ENCODE data around the gene ADGRG6. TPM values are rescaled to one million over a fixed set of nuclear protein-coding genes. Genes with fewer than 3 reads are reported as not detected.

ADGRG6 gene
- total RNA-seq, 4 donors from 2014 or later = 1.5 to 6.0 (median 3.2) TPM

DNA sequence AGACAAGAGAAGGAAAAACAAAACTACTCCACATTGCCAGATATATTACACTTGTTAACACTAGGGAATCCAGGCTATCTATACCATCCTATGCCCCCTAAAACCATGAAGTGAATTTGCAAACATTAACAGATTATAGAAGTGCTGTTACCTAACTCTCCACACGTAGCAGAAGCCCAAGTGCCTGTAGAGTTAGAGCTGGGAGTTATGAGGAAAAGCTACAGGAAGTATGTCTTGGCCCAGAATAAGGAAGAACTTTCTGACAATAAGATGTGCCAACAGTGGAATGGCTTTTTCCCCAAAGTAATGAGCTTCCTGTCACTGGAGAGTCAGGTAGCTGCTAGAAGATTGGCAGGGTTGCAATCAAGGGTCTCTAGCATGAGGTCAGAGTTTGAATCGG, 32.5 kb downstream of the ADGRG6 start:
- intact Hi-C loops (cut with DNase I; ENCODE audit: low total_unique reads) = no loop called here

DNA sequence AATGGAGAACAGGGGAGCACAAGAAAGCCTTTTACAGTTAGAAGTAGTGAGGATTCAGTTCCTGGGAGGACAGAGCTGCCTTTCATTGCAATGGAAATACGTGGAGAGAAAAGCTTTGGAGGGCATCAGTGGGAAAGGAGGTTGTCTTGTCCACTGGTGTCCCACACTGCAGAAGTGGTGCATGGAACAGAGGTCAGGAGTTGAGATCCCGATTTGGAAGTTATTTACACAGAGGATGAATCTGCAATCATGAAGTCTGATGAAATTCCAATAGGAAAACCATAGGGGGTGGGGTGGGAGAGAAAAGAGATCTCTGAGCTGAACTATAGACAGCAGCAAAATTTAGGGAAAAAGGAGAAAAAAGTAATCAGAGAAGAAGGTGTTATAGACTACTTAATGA, 33.6 kb downstream of the ADGRG6 start:
- Histone ChIP-seq H3K4me1 (no peaks in the 10 kb centered on the region), H3K9me3 (no peaks in the 10 kb centered on the region), H3K27me3 (no peaks in the 10 kb centered on the region), H3K36me3 (no peaks in the 10 kb centered on the region), H3K4me3 (no peak overlapping the region), H3K27ac (no peak overlapping the region)
- no peak for TF ChIP-seq POLR2A (IDR thresholded peaks at IDR 0.05)
- TF ChIP-seq, protein P1, sequence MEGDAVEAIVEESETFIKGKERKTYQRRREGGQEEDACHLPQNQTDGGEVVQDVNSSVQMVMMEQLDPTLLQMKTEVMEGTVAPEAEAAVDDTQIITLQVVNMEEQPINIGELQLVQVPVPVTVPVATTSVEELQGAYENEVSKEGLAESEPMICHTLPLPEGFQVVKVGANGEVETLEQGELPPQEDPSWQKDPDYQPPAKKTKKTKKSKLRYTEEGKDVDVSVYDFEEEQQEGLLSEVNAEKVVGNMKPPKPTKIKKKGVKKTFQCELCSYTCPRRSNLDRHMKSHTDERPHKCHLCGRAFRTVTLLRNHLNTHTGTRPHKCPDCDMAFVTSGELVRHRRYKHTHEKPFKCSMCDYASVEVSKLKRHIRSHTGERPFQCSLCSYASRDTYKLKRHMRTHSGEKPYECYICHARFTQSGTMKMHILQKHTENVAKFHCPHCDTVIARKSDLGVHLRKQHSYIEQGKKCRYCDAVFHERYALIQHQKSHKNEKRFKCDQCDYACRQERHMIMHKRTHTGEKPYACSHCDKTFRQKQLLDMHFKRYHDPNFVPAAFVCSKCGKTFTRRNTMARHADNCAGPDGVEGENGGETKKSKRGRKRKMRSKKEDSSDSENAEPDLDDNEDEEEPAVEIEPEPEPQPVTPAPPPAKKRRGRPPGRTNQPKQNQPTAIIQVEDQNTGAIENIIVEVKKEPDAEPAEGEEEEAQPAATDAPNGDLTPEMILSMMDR (IDR thresholded peaks at IDR 0.05 in 4 of 5, conservative IDR thresholded peaks at IDR 0.05 in 1 of 5) = no peak
- in situ Hi-C loops (cut with MboI; ENCODE audit: low sequenced_read_pairs in 4 of 4) = no loop called here
- ATAC-seq (no peak), DNase-seq (no peak)
- intact Hi-C loops (cut with DNase I; ENCODE audit: low total_unique reads) = no loop called here

More for the DNA sequence above, 32.5 kb downstream of the ADGRG6 start:
- Histone ChIP-seq H3K27ac (no peak overlapping the region), H3K9me3 (no peaks in the 10 kb centered on the region), H3K36me3 (no peaks in the 10 kb centered on the region), H3K27me3 (no peaks in the 10 kb centered on the region), H3K4me1 (no peaks in the 10 kb centered on the region), H3K4me3 (no peak overlapping the region)
- DNase-seq = no peak
- TF ChIP-seq POLR2A (IDR thresholded peaks at IDR 0.05) = no peak
- TF ChIP-seq, protein P1 (IDR thresholded peaks at IDR 0.05 in 4 of 5, conservative IDR thresholded peaks at IDR 0.05 in 1 of 5) = no peak
- in situ Hi-C loops (cut with MboI; ENCODE audit: low sequenced_read_pairs in 4 of 4) = no loop called here
- no peak for ATAC-seq

DNA sequence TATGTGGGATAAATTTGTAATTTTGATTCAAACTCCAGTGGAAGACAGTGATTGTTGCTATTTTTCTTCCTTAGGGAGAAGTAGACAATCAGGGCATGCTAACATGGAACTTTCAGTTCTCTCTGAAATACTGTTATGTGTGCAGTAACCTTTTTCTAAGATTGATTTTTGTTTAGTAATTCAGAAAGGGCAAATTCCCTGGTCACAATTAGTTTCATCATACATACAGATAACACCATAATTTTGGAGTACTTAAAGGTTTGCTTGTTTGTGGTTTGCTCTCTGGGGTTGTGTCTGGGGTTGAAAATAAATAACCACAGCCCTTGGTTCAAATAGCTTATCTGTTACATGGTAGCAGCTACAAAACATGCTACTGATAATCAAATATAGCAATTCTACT, 34.4 kb downstream of the ADGRG6 start:
- in situ Hi-C loops (cut with MboI; ENCODE audit: low sequenced_read_pairs in 4 of 4) (no loop called here), intact Hi-C loops (cut with DNase I; ENCODE audit: low total_unique reads) (no loop called here)
- Histone ChIP-seq H3K36me3 (no peaks in the 10 kb centered on the region), H3K27ac (no peak overlapping the region), H3K4me3 (no peak overlapping the region), H3K27me3 (no peaks in the 10 kb centered on the region), H3K9me3 (no peaks in the 10 kb centered on the region), H3K4me1 (no peaks in the 10 kb centered on the region)
- TF ChIP-seq, protein P1 (IDR thresholded peaks at IDR 0.05 in 4 of 5, conservative IDR thresholded peaks at IDR 0.05 in 1 of 5) = no peak
- no peak for TF ChIP-seq POLR2A (IDR thresholded peaks at IDR 0.05)
- ATAC-seq (no peak), DNase-seq (no peak)

DNA sequence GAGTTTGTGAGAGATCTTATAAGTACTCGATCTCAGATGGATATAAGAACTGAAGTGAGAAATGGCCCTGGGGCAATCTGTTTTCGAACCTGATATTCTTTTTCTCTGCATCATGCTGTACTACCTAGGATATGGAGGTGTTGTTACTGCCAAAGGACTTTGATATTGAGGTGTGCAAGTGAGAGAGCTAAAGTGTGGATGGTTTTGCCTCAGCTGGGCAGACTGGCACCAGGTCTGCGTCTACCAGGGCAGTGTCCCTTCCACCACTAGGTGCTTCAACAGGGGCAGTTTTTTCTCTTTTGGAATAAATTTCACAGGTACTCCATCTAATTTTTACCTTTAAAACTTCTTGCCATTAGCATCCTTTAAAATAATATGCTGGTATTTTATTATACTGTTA, 35.0 kb downstream of the ADGRG6 start:
- H3K4me3 ChIP-seq = no peak overlapping the region
- H3K4me1 ChIP-seq = no peaks in the 10 kb centered on the region
- no peaks in the 10 kb centered on the region for H3K36me3 ChIP-seq
- TF ChIP-seq, protein P1 (IDR thresholded peaks at IDR 0.05 in 4 of 5, conservative IDR thresholded peaks at IDR 0.05 in 1 of 5) = no peak
- no peak for TF ChIP-seq POLR2A (IDR thresholded peaks at IDR 0.05)
- H3K9me3 ChIP-seq = no peaks in the 10 kb centered on the region
- H3K27me3 ChIP-seq = no peaks in the 10 kb centered on the region
- DNase-seq (no peak), ATAC-seq (no peak)
- no peak overlapping the region for H3K27ac ChIP-seq
- intact Hi-C loops (cut with DNase I; ENCODE audit: low total_unique reads) (no loop called here), in situ Hi-C loops (cut with MboI; ENCODE audit: low sequenced_read_pairs in 4 of 4) (no loop called here)

DNA sequence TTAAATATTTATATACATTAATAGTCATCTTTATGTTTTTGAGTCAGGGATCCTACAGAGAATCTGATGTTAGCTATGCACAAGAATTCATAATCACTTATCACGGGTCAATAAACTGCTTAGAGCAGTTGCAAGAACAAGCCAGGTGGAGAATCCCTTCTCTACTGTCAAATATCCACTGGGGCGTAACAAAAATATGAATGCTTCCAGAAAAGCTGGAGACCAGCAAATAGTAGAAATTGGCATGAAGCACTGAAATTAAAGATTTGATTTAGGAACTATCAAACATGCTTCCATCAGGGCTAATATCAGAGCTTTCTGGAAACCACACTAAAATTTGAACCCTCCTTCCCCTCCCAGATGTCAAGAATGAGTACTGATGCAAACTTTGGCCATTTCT, 37.3 kb downstream of the ADGRG6 start:
- intact Hi-C loops (cut with DNase I; ENCODE audit: low total_unique reads) = no loop called here

More for the DNA sequence above, 37.3 kb downstream of the ADGRG6 start:
- Histone ChIP-seq H3K4me3 (no peak overlapping the region), H3K9me3 (no peaks in the 10 kb centered on the region), H3K36me3 (no peaks in the 10 kb centered on the region), H3K27me3 (no peaks in the 10 kb centered on the region), H3K4me1 (no peaks in the 10 kb centered on the region), H3K27ac (no peak overlapping the region)
- TF ChIP-seq, protein P1 (IDR thresholded peaks at IDR 0.05 in 4 of 5, conservative IDR thresholded peaks at IDR 0.05 in 1 of 5) = no peak
- TF ChIP-seq POLR2A (IDR thresholded peaks at IDR 0.05) = no peak
- DNase-seq (no peak), ATAC-seq (no peak)
- in situ Hi-C loops (cut with MboI; ENCODE audit: low sequenced_read_pairs in 4 of 4) = no loop called here
